Measurements from ENCODE around the gene RNASET2. TPM values are rescaled to one million over a fixed set of nuclear protein-coding genes. Genes with fewer than 3 reads are reported as not detected.
A peak's percentile ranks its signal among the peaks of the same experiment; 100 is the strongest.
"Not testable (repeated sequence)": the region's sequence is repeated elsewhere in the genome, so short reads cannot be mapped to it uniquely, and the experiment has no call there.

The RNASET2 gene
- total RNA-seq, 1 experiment from 2014 or later, result 10.3 TPM

- intact Hi-C loops (cut with micrococcal nuclease), result loop anchor here (1.0 kb wide), 1 partner anchor 165 kb away; no protein-coding TSS in a partner anchor
- TF ChIP-seq, protein P1, sequence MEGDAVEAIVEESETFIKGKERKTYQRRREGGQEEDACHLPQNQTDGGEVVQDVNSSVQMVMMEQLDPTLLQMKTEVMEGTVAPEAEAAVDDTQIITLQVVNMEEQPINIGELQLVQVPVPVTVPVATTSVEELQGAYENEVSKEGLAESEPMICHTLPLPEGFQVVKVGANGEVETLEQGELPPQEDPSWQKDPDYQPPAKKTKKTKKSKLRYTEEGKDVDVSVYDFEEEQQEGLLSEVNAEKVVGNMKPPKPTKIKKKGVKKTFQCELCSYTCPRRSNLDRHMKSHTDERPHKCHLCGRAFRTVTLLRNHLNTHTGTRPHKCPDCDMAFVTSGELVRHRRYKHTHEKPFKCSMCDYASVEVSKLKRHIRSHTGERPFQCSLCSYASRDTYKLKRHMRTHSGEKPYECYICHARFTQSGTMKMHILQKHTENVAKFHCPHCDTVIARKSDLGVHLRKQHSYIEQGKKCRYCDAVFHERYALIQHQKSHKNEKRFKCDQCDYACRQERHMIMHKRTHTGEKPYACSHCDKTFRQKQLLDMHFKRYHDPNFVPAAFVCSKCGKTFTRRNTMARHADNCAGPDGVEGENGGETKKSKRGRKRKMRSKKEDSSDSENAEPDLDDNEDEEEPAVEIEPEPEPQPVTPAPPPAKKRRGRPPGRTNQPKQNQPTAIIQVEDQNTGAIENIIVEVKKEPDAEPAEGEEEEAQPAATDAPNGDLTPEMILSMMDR (IDR thresholded peaks at IDR 0.05; ENCODE audit: unreplicated experiment), result no peak
- BruUV-seq (replicated peaks), result no TSS peak
- H3K27me3 Mint-ChIP-seq (ENCODE audit: insufficient read depth, unreplicated experiment), result no peaks in the 10 kb centered on the region
- H3K4me1 Mint-ChIP-seq (ENCODE audit: insufficient read depth, unreplicated experiment), result peaks cover 18% of the 10 kb centered on the region
- no peak overlapping the region for H3K4me3 Mint-ChIP-seq (ENCODE audit: unreplicated experiment)
- DNase-seq (ENCODE audit: unreplicated experiment), result no peak
- no peak overlapping the region for H3K27ac Mint-ChIP-seq (ENCODE audit: low read depth, unreplicated experiment)
- CTCF ChIA-PET, result interaction anchor here (0.5 to 5.3 kb wide), 9 partner anchors 9 to 478 kb away, joined by 3 to 30 read pairs (median 4); no protein-coding TSS in a partner anchor
- no peaks in the 10 kb centered on the region for H3K36me3 Mint-ChIP-seq (ENCODE audit: insufficient read depth, unreplicated experiment)
- POLR2A ChIA-PET, result no interaction called here
- H3K9me3 Mint-ChIP-seq (ENCODE audit: unreplicated experiment), result no peaks in the 10 kb centered on the region
Observed at GRCh38 chr6:166951670-166952060, 4.7 kb downstream of the RNASET2 start.

- CTCF ChIA-PET, result interaction anchor here (0.6 to 5.3 kb wide), 10 partner anchors 10 to 478 kb away, joined by 3 to 30 read pairs (median 4); no protein-coding TSS in a partner anchor
- intact Hi-C loops (cut with micrococcal nuclease), result loop anchor here (1.0 kb wide), 1 partner anchor 165 kb away; no protein-coding TSS in a partner anchor
- H3K4me3 Mint-ChIP-seq (ENCODE audit: unreplicated experiment); H3K36me3 Mint-ChIP-seq (ENCODE audit: insufficient read depth, unreplicated experiment); H3K9me3 Mint-ChIP-seq (ENCODE audit: unreplicated experiment); H3K27me3 Mint-ChIP-seq (ENCODE audit: insufficient read depth, unreplicated experiment); BruUV-seq (replicated peaks); H3K27ac Mint-ChIP-seq (ENCODE audit: low read depth, unreplicated experiment); POLR2A ChIA-PET: not testable (repeated sequence)
- H3K4me1 Mint-ChIP-seq (ENCODE audit: insufficient read depth, unreplicated experiment), result peaks cover 18% of the 10 kb centered on the region
- TF ChIP-seq, protein P1 (IDR thresholded peaks at IDR 0.05; ENCODE audit: unreplicated experiment), result peak; percentile 55
- peak; percentile 66 for DNase-seq (ENCODE audit: unreplicated experiment)
Observed at GRCh38 chr6:166950892-166951669, 5.3 kb downstream of the RNASET2 start.

GRCh38 chr6:166950443-166950821 is 5.9 kb downstream of the RNASET2 start:
- CTCF ChIA-PET, result interaction anchor here (0.6 to 5.3 kb wide), 6 partner anchors 28 to 811 kb away, joined by 3 to 30 read pairs (median 4); no protein-coding TSS in a partner anchor

More at GRCh38 chr6:166950443-166950821, 5.9 kb downstream of the RNASET2 start:
- no peaks in the 10 kb centered on the region for H3K9me3 Mint-ChIP-seq (ENCODE audit: unreplicated experiment)
- TF ChIP-seq, protein P1 (IDR thresholded peaks at IDR 0.05; ENCODE audit: unreplicated experiment), result no peak
- H3K4me3 Mint-ChIP-seq (ENCODE audit: unreplicated experiment), result no peak overlapping the region
- no peak overlapping the region for H3K27ac Mint-ChIP-seq (ENCODE audit: low read depth, unreplicated experiment)
- POLR2A ChIA-PET, result no interaction called here
- H3K4me1 Mint-ChIP-seq (ENCODE audit: insufficient read depth, unreplicated experiment), result peaks cover 16% of the 10 kb centered on the region
- DNase-seq (ENCODE audit: unreplicated experiment), result no peak
- no TSS peak for BruUV-seq (replicated peaks)
- no peaks in the 10 kb centered on the region for H3K36me3 Mint-ChIP-seq (ENCODE audit: insufficient read depth, unreplicated experiment)
- H3K27me3 Mint-ChIP-seq (ENCODE audit: insufficient read depth, unreplicated experiment), result no peaks in the 10 kb centered on the region
- intact Hi-C loops (cut with micrococcal nuclease), result no loop called here

All from MCF 10A (cell line).